K562 treated with DMSO at 1 percent for 24 hours (cell line): Measurements from ENCODE around the gene BUB1B. TPM values are rescaled to one million over a fixed set of nuclear protein-coding genes. Genes with fewer than 3 reads are reported as not detected.

Experiments
- total RNA-seq: library from RNA; unstranded; fragments of 300-600 nt; gene quantifications from 2 replicates; pipeline ENCODE4 v1.2.3, GENCODE V29; 2022; ENCODE audit warnings: low read depth; ENCODE audit not compliant: insufficient read depth

The BUB1B gene, protein sequence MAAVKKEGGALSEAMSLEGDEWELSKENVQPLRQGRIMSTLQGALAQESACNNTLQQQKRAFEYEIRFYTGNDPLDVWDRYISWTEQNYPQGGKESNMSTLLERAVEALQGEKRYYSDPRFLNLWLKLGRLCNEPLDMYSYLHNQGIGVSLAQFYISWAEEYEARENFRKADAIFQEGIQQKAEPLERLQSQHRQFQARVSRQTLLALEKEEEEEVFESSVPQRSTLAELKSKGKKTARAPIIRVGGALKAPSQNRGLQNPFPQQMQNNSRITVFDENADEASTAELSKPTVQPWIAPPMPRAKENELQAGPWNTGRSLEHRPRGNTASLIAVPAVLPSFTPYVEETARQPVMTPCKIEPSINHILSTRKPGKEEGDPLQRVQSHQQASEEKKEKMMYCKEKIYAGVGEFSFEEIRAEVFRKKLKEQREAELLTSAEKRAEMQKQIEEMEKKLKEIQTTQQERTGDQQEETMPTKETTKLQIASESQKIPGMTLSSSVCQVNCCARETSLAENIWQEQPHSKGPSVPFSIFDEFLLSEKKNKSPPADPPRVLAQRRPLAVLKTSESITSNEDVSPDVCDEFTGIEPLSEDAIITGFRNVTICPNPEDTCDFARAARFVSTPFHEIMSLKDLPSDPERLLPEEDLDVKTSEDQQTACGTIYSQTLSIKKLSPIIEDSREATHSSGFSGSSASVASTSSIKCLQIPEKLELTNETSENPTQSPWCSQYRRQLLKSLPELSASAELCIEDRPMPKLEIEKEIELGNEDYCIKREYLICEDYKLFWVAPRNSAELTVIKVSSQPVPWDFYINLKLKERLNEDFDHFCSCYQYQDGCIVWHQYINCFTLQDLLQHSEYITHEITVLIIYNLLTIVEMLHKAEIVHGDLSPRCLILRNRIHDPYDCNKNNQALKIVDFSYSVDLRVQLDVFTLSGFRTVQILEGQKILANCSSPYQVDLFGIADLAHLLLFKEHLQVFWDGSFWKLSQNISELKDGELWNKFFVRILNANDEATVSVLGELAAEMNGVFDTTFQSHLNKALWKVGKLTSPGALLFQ
- total RNA-seq = 29.5 and 36.9 TPM in 2 replicates

DNA sequence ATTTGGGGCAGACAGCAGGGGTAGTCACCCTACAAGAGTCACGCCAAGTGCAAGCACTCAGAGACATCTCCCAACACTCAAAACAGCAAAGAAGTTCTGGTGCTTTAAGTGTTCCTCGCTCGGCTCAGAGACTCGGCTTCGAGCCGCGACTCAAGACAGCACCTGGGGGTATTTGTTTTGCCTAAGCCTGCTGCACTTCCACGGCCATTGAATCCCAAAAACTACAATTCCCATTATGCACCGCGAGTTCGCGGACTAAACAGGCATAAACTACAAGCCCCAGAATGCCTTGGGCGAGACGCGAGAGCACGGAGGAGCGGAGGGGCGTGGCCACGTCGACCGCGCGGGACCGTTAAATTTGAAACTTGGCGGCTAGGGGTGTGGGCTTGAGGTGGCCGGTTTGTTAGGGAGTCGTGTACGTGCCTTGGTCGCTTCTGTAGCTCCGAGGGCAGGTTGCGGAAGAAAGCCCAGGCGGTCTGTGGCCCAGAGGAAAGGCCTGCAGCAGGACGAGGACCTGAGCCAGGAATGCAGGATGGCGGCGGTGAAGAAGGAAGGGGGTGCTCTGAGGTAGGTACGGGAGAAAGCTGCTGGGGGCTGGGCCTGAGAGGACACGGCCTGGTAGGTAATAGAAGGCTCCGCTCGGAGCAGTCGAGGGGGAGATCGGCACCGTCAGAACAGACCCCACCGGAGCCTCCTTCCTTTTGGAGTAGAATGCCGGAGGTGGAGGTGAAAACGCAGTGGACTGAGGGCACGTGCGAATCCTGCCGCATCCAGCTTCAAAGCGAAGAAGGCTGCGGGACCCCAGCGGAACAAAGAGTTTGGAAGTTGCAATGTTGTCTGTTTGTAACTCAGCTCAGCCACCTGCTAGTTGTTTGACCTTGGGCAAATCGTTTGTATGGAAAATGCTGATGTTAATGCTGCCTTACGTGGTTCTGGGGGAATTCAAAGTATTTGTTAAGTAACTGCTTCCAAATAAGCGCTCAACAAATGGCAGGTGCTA is at the start of gene BUB1B:
Gene BUB1B, plus strand, starts transcription at position 381 of the 1,000 bp plus-strand sequence. Its CDS starts 152 bp downstream, at position 533.

DNA sequence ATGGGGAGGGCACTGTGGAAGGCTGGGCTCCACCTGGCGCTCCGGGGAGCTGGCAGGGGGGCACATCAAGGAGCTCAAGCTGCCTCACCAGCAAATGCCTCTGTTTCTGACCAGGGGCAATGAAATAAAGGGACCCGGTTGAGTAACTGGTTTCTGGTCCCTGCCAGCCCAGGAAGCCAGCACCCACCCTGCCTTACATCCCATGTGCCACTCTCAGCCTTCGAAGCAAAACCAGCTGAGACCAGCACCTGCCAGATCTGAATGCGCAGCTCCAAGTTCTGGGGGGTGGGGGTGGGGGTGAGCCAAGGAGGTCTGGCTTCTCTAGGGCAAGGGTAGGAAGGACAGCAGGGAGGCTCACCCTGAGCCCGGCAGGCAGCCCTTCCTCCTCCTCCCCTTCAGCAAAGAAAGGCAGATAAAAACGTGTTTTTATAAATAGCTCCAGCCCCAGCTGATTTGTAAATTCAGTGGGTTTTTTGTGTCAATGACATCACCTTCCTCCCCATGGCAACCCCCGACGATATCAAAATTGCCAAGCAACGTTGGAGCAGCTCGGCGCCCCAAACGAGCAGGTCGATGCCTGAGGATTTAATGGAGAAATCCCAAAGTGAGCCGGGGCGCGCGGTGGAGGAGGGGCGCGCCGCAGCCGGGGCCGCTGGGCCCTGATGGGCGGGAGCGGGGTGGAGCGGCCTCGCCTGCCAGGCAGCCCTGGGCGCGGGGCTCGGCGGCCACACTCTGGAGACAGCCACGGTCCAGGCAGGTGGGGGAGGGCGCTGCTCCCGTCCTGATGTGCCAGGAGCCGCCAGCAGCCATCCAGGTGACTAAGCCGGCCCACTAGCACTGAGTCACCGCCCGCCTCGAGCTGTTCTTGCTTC is 77.9 kb downstream of the BUB1B start, which contains the start of gene PAK6:
Gene PAK6, plus strand, starts transcription at position 532 of the 872 bp plus-strand sequence. CDS start 25,723 bp downstream, outside the sequence.

Other genes starting within 250 kb of the BUB1B start
- 4.0 and 5.5 TPM in 2 replicates for gene GPR176, start 240.8 kb upstream of the BUB1B start, total RNA-seq
- 32.9 and 38.9 TPM in 2 replicates for gene EIF2AK4, start 227.0 kb upstream of the BUB1B start, total RNA-seq
- gene SRP14, start 121.9 kb upstream of the BUB1B start, total RNA-seq = 261 and 294 TPM in 2 replicates
- 21.5 and 26.5 TPM in 2 replicates for gene BMF, start 52.2 kb upstream of the BUB1B start, total RNA-seq
- gene PAK6, start 78.0 kb downstream of the BUB1B start, total RNA-seq = 0.25 TPM in 1 of 2 replicates, not detected in the other
- 1.3 and 1.6 TPM in 2 replicates for gene ANKRD63, start 122.0 kb downstream of the BUB1B start, total RNA-seq
- 7.2 and 7.7 TPM in 2 replicates for gene PLCB2, start 146.9 kb downstream of the BUB1B start, total RNA-seq
- gene INAFM2, start 162.6 kb downstream of the BUB1B start, total RNA-seq = 24.3 and 26.6 TPM in 2 replicates
- gene CCDC9B, start 179.9 kb downstream of the BUB1B start, total RNA-seq = 0.58 and 1.2 TPM in 2 replicates
- gene PHGR1, start 190.0 kb downstream of the BUB1B start, total RNA-seq = not detected in 2 replicates
- 0.06 and 0.09 TPM in 2 replicates for gene DISP2, start 197.2 kb downstream of the BUB1B start, total RNA-seq
- gene KNSTRN, start 221.7 kb downstream of the BUB1B start, total RNA-seq = 34.5 and 40.1 TPM in 2 replicates
- 3.5 TPM in 2 replicates for gene IVD, start 244.7 kb downstream of the BUB1B start, total RNA-seq